HG02623 (cell line): Measurements from ENCODE around the gene PDE6B.
"Not testable (repeated sequence)": the region's sequence is repeated elsewhere in the genome, so short reads cannot be mapped to it uniquely, and the experiment has no call there.

Source experiments
- ATAC-seq: cut with Tn5 transposase; IDR thresholded peaks from one replicate; pipeline ENCODE4 v1.9.1; 2021; ENCODE audit warnings: moderate library complexity; ENCODE audit not compliant: unreplicated experiment

Gene PDE6B

GRCh38 chr4:668219-668618 is 42.8 kb downstream of the PDE6B start:
- not testable (repeated sequence) for ATAC-seq

GRCh38 chr4:669806-670559 is 44.6 kb downstream of the PDE6B start:
- not testable (repeated sequence) for ATAC-seq

GRCh38 chr4:671769-672168 is 46.4 kb downstream of the PDE6B start:
- no peak for ATAC-seq

- ATAC-seq: no peak
Measured at GRCh38 chr4:673349-674091, 48.1 kb downstream of the PDE6B start.

- peak; percentile 79 for ATAC-seq
Measured at GRCh38 chr4:674172-675035, 49.0 kb downstream of the PDE6B start, which contains the start of the genes ATP5ME and MYL5. ATP5ME (minus strand) TSS chr4:674276; CDS start chr4:674247, 29 bp downstream. MYL5 (plus strand) TSS chr4:674542; CDS start chr4:678027, 3,485 bp downstream.

- ATAC-seq: no peak
Measured at GRCh38 chr4:675036-675882, 49.9 kb downstream of the PDE6B start.

- peak; percentile 20 for ATAC-seq
Measured at GRCh38 chr4:675980-676870, 50.9 kb downstream of the PDE6B start.

GRCh38 chr4:676871-677235 is 51.5 kb downstream of the PDE6B start:
- no peak for ATAC-seq

- no peak for ATAC-seq
Measured at GRCh38 chr4:677431-678293, 52.3 kb downstream of the PDE6B start.

GRCh38 chr4:678331-679103 is 53.1 kb downstream of the PDE6B start:
- no peak for ATAC-seq

GRCh38 chr4:679104-679481 is 53.7 kb downstream of the PDE6B start:
- ATAC-seq: no peak

GRCh38 chr4:679629-680028 is 54.3 kb downstream of the PDE6B start:
- ATAC-seq: no peak

- ATAC-seq: no peak
Measured at GRCh38 chr4:680091-680490, 54.7 kb downstream of the PDE6B start.

GRCh38 chr4:680551-680927 is 55.2 kb downstream of the PDE6B start:
- ATAC-seq: no peak

GRCh38 chr4:680928-681645 is 55.7 kb downstream of the PDE6B start:
- no peak for ATAC-seq

- ATAC-seq: no peak
Measured at GRCh38 chr4:681736-682451, 56.5 kb downstream of the PDE6B start.
